ENCODE data around the gene MACF1.

Gene MACF1

DNA sequence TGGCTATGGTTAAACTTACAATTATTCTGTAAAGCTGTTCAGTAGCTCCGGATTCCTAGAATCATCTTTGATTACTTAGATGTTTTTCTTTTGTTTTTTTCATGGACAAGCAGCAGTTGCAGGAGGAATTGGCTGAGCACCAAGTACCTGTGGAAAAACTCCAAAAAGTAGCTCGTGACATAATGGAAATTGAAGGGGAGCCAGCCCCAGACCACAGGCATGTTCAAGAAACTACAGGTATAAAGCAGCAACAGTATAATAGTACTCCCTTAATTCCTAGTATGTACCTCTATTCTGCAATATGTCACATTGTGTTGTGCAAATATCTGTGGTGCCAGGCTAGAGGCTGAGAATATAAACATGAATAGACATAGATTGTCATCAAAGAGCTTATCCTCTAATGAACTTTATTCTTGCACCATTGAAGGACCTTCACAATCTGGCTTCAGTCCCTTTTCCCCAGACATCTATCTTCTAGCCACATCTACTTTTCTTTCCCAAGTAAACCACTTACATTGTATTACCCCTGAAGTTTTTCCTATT is 154.6 kb downstream of the MACF1 start:
- peak; percentile 25 for DNase-seq (ENCODE audit: low read depth)

DNA sequence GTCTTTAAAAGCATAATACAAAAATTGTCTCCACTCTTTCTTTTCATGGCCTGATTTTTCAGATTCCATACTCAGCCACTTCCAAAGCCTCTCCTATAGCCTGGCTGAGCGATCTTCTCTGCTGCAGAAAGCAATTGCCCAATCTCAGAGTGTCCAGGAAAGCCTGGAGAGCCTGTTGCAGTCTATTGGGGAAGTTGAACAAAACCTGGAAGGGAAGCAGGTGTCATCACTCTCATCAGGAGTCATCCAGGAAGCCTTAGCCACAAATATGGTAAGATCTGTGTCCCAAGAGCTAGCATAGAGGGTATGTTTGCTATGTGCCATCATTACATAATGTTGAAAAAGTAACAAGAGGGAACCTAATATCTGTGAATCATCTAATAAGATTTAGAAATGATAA is 156.2 kb downstream of the MACF1 start:
- peak; percentile 55 for DNase-seq (ENCODE audit: low read depth)

DNA sequence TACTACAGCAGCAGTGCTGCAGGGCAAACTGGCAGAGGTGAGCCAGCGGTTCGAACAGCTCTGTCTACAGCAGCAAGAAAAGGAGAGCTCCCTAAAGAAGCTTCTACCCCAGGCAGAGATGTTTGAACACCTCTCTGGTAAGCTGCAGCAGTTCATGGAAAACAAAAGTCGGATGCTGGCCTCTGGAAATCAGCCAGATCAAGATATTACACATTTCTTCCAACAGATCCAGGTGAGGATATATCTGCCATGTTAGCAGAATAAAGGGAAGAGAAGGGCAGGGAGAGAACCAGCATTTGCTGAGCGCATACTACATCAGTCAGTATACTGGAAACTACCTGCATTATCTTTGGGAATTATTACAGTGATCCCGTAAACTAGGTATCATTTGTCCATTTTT is 157.0 kb downstream of the MACF1 start:
- DNase-seq (ENCODE audit: low read depth) = no peak

DNA sequence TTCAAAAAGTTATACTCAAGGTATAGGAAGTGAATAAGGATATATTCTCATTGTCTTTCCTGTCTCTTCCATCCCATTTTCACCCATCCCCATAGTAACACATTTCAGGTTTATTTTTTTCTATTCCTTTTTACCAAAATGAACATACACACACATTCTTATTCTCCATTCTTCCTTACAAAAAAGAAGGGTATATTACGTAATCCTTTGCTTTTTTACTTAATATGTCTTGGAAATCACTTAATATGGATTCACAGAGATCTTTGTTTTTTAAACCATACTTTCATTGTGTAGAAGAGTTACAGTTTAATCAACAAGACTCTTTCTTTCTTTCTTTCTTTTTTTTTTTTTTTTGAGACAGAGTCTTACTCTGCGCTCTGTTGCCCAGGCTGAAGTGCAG is 158.8 kb downstream of the MACF1 start:
- DNase-seq (ENCODE audit: low read depth) = no peak

DNA sequence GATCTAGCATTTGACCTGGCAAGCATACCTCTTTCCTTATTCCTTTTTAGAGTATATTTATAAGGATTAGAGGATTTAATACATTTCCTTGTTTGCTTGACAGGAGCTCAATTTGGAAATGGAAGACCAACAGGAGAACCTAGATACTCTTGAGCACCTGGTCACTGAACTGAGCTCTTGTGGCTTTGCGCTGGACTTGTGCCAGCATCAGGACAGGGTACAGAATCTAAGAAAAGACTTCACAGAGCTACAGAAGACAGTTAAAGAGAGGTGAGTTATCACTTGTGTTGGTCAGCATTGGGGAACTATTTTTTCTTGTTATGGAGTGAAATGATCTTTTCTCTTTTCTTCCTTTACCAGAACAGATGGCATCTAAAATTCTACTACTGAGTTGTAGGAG is 163.6 kb downstream of the MACF1 start:
- DNase-seq (ENCODE audit: low read depth) = no peak

DNA sequence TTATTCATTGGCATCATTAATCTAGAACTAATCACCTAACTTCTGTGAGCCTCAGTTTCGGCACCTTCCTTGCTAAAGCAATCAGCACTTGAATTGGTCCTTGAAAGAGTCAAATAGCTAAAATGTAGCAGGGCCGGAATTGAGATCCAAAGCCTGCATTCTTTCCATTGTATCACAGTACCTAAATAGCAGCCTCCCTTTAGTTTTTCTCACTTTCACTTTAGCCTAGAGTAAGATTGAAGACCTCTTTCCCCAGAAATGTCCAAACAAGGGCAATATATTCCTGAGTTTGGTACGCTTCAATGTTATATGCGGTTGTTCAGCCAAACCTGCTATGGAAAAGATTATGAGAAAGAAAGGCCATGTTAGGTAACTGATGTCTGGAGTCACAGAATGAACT is 165.1 kb downstream of the MACF1 start:
- DNase-seq (ENCODE audit: low read depth) = no peak

DNA sequence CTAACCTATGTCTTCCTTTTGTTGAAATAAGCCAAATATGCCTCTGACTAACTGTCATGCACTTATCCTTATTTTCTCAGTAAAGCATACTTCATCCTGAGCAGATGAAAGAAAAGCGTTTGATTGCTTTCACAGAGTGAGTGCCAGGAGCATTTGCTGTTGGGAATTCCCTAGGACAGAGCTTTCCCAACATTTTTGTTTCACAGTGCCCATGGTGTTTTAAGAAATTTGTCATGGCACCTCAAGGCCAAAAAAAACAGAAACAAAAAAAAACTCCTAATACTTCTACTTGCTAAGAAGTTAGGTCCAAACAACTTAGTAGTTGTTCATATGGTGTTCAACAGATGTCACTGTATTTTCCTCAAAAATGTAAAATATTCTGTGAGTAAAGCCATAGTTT is 166.1 kb downstream of the MACF1 start:
- no peak for DNase-seq (ENCODE audit: low read depth)

DNA sequence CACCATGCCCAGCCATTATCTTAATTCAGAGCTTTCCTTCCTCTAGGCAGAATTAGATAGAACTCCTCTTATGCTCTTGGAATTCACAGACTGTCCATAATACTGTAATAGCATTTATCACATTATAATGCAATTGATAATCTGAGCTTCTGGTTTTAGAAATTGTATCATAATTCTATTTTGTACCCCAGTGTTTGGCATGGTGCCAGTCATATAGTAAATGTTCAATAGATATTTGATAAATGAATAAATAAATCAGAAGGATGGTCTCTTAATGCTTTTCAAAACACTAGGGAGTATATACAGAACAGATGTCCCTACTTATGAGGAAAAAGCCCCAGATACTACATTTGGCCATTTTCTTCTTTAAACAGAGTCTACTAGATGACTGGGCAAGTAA is 167.6 kb downstream of the MACF1 start:
- no peak for DNase-seq (ENCODE audit: low read depth)

DNA sequence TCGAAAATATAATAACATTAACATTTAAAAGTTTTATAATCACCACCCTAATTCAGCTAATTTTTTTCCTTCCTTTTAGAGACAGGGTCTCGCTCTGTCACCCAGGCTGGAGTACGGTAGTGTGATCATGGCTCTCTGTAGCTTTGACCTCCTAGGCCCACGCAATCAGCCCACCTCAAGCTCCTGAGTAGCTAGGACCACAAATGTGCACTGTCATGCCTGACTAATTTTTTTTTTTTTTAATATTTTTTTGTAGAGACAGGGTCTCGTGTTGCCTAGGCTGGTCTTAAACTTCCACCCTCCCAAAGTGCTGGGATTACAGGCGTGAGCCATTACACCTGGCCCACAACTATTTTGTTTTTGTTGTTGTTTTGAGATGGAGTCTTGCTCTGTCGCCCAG is 172.2 kb downstream of the MACF1 start:
- DNase-seq (ENCODE audit: low read depth) = no peak

DNA sequence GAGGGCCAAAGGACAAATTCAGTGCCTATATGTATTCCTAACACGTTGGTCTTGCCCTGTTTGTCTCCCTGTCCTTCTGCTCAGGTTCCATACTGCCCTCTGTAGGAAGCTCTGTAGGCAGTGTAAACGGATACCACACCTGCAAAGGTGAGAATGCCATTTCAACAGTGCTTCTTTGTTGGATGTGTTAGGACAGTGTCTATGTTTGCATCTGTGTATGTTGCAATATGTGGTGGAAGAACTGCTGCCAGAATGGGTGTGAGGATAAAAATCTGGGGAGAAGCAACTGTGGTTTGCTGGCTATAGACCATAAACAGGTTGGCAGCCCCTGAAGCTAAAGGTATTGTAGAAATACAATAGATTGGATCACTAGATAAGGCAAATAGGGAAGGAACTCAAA is 173.9 kb downstream of the MACF1 start:
- no peak for DNase-seq (ENCODE audit: low read depth)

DNA sequence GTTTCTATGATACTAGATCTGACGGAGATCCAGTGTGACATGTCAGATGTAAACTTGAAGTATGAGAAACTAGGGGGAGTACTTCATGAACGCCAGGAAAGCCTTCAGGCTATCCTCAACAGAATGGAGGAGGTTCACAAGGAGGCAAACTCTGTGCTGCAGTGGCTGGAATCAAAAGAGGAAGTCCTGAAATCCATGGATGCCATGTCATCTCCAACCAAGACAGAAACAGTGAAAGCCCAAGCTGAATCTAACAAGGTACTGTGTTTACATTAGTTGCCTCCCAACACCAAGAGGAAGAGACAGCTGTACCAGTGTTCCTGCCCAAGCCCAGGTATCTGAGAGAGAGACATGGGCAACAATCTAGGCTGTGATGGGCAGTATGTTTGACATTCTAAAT is 174.7 kb downstream of the MACF1 start:
- no peak for DNase-seq (ENCODE audit: low read depth)

DNA sequence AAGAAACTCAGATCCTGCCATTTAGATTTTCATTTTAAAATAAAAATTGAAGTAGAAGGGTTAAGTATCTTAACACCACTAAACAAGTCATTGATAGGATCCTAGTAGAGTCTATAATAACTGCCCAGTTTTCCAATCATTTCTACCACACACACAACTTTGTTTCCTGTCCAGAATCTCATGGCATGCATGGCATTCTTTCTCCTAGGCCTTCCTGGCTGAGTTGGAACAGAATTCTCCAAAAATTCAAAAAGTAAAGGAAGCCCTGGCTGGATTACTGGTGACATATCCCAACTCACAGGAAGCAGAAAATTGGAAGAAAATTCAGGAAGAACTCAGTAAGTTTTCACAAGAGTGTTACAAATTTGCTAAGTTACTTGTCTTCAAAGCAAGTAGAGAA is 175.5 kb downstream of the MACF1 start:
- no peak for DNase-seq (ENCODE audit: low read depth)

DNA sequence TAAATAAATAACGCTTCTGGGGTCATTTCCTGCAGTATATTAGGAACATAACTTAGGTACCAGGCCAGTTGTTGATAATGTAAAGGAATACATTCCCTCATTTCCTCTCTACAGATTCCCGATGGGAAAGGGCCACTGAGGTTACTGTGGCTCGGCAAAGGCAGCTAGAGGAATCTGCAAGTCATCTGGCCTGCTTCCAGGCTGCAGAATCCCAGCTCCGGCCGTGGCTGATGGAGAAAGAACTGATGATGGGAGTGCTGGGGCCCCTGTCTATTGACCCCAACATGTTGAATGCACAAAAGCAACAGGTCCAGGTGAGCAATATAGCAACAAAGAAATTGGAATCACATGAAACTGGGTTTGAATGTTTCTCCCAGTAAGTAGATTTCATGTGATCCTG is 177.3 kb downstream of the MACF1 start:
- peak; percentile 55 for DNase-seq (ENCODE audit: low read depth)

DNA sequence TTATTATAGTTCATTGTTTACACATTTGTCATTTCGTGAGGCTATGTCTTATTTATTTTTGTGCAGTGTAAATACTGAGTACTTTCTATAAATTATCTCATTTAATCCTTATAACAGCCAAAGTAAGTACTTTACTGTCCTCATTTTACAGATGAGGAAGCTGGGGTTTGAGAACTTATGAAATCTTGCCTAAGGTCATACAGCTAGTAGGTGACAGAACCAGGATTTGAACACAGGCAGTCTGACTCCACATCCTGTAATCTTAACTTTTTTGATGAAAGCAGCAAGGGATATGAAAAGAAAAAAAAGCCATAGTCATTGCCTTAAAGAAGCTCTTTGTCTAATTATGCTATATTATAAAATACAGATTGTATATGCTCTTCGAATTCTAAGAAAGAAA is 179.8 kb downstream of the MACF1 start:
- no peak for DNase-seq (ENCODE audit: low read depth)

DNA sequence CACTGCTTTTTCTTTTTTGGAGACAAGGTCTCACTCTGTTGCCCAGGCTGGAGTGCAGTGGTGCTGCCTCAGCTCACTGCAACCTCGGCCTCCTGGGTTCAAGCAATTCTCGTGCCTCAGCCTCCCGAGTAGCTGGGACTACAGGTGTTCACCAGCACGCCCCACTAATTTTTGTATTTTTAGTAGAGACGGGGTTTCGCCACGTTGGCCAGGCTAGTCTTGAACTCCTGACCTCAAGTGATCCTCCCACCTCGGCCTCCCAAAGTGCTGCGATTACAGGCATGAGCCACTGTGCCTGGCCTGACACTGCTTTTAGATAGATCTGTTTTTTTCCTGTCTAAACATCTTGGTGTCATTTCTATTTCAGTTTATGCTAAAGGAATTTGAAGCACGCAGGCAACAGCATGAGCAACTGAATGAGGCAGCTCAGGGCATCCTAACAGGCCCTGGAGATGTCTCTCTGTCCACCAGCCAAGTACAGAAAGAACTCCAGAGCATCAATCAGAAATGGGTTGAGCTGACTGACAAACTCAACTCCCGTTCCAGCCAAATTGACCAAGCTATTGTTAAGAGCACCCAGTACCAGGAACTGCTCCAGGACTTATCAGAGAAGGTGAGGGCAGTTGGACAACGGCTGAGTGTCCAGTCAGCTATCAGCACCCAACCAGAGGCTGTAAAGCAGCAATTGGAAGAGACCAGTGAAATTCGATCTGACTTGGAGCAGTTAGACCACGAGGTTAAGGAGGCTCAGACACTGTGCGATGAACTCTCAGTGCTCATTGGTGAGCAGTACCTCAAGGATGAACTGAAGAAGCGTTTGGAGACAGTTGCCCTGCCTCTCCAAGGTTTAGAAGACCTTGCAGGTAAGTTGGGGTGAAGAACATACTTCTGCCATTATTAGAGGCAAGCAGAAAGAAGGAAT is 180.8 kb downstream of the MACF1 start:
- DNase-seq (ENCODE audit: low read depth) = peak; percentile 57

DNA sequence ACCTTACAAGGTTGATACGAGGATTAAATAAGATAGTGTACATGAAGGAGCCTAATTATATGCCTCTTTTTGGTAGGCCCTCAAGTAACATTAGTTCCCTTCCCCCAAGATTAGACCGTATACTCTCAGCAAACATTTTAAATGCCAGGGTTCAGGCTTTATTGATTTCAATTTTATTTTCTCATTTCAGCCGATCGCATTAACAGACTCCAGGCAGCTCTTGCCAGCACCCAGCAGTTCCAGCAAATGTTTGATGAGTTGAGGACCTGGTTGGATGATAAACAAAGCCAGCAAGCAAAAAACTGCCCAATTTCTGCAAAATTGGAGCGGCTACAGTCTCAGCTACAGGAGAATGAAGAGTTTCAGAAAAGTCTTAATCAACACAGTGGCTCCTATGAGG is 182.5 kb downstream of the MACF1 start:
- DNase-seq (ENCODE audit: low read depth) = no peak

DNA sequence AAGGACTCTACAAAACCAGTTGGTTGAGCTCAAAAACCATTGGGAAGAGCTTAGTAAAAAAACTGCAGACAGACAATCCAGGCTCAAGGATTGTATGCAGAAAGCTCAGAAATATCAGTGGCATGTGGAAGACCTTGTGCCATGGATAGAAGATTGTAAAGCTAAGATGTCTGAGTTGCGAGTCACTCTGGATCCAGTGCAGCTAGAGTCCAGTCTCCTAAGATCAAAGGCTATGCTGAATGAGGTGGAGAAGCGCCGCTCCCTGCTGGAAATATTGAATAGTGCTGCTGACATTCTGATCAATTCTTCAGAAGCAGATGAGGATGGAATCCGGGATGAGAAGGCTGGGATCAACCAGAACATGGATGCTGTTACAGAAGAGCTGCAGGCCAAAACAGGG is 183.0 kb downstream of the MACF1 start:
- peak; percentile 89 for DNase-seq (ENCODE audit: low read depth)

DNA sequence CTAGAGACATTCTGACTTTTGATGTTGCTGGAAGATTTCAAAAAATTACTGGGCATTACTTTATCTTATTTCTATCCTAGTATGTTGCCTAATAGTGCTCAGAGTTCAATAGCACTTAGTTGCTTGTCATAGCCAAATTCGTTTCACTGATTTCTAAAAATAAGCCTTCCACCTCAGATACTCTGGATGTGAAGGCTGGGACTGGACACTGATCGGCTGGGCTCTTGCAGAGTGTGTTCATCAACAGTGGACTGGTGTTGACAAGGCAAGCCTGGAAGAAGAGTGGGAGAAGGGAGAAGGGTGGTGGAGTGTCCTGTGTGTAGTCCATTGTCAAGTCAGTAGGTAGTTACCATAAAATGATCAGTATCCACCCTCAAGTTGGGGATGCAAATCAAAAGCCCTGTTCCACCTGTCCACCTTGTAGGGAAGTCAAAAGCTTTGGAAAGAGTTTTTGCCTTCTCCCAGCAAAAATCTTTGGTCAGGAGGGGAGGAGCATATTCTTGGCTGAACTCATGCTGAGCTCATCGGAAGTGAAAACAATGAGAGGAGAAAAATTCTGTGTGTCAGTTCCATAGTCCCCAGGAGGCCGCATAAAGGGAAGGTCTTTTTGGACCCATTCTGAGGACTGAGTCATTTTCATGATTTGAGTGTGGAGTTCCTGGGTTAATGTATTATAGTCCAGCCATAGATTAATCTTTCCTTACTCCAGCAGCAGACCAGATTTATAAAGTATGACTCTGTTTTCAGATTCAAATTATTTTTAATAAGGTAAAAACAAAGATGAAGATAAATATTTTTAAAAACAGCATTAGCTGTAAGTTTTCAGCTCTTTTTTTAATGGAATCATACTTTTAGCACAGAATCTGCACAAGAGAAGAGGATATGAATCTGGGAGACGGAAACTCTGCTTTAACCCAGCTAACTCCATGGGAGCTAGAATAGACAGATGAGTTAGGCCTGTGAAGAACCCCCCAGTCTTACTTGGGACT is 187.5 kb downstream of the MACF1 start:
- DNase-seq (ENCODE audit: low read depth) = peak; percentile 90

DNA sequence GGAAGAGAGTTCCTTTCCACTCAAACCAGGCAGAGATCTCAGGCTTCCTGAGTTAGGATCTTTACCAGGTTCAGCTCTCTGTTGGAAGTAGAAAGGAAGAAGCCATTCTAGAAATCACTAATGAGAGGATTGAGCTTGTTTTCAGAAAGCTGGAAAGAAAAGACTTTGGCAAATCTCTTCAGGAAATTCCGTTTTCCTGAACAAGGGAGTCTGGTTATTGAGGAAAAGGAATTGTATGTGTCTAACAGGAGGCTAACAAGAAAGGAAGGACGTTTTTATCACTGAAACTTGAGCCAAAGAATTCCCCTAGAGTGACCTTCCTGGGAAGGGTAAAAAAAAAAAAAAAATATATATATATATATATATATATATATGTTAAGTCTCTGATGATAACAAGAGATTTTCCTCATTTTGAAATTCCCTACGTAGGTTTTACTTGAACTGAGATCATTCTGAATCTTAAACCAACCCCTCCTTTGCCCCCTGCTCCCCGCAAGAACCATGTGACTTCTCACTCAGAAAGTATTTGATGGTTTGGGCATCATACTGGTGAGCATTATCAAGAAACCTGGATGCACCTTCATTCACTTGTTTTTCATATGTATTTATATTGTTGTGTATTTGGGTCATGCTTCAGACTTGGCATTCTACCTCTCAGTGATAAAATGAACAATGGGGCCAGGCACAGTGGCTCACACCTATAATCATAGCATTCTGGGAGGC is 188.5 kb downstream of the MACF1 start:
- DNase-seq (ENCODE audit: low read depth) = no peak

DNA sequence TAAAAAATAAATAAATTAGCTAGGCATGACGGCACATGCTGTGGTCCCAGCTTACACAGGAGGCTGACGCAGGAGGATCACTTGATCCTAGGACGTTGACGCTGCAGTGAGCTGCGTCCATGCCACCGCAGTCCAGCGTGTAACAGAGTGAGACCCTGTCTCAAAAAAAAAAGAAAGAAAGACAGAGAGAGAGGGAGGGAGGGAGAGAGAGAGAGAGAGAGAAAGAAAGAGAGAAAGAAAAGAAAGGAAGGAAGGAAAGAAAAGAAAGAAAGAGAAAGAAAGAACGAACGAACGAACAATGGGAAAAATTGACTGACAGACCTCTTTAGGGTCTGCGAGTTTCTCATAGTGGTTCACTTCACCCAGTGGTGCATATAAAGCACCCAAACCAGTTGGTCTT is 189.2 kb downstream of the MACF1 start:
- DNase-seq (ENCODE audit: low read depth) = no peak

DNA sequence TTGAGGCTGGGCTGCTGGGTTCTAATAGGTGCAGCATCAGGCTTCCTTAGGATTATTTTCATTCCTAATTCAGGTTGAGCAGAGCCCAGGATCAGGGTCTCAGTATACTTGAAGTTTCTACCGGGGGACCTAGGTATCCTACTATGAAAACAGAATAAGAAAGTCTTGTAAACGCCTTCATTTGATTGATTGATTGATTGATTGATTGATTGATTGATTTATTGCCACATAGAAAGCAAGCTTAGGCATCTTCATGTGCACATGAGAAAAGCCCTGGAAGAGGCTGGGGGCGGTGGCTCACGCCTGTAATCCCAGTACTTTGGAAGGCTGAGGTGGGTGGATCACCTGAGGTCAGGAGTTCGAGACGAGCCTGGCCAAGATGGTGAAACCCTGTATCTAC is 189.6 kb downstream of the MACF1 start:
- no peak for DNase-seq (ENCODE audit: low read depth)

DNA sequence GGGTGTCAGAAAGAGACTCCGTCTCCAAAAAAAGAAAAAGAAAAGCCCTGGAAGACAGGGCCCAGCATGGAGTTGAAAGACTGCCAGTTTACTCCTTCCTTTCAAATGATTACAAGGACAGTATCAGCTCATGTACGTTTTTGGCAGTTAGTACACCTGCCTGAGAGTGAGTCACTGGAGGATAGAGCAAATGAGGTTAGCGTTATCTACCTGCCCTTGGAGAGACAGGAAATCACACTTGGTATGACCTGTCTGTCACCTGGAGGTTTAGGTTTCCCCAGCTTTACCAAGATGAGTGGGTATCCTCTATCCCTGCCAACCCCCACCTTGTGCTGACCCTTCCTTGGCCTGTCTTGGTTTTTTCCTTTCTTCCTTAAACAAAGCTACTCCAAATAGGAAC is 190.1 kb downstream of the MACF1 start:
- DNase-seq (ENCODE audit: low read depth) = no peak
